GM23338 (cell line): ENCODE results near the gene ANKRD55. TPM values are rescaled to one million over a fixed set of nuclear protein-coding genes. Genes with fewer than 3 reads are reported as not detected.

ENCODE experiments used
- ATAC-seq: fragments of 200-7000 bp; cut with Tn5 transposase; 3 replicates; pipeline ENCODE4 v1.9.1; 2020
- DNase-seq: peaks from one replicate; pipeline ENCODE4 v3.0.0-alpha.2; 2015; ENCODE audit warnings: low spot score
- H2AFZ ChIP-seq: fragments of 200-600 bp; sonication (generic); 2 replicates; pipeline ENCODE4 v1.8.0; 2016; ENCODE audit warnings: antibody characterized with exemption, mild to moderate bottlenecking, moderate library complexity
- H3F3A ChIP-seq: fragments of 200-600 bp; sonication (generic); replicated peaks from 2 replicates; pipeline ENCODE4 v1.8.0; 2017; ENCODE audit warnings: antibody characterized with exemption, mixed run types, low read depth
- H3K27ac ChIP-seq: fragments of 200-600 bp; sonication (generic); 2 replicates; pipeline ENCODE4 v1.6.1; 2016; ENCODE audit warnings: low read depth
- H3K27me3 ChIP-seq: fragments of 200-600 bp; sonication (generic); 2 replicates; pipeline ENCODE4 v1.8.0; 2016; ENCODE audit warnings: mild to moderate bottlenecking, mixed run types, moderate library complexity; ENCODE audit not compliant: insufficient read depth
- H3K36me3 ChIP-seq: fragments of 200-600 bp; sonication (generic); 2 replicates; pipeline ENCODE4 v1.8.0; 2016; ENCODE audit warnings: mild to moderate bottlenecking; ENCODE audit not compliant: insufficient read depth
- H3K4me1 ChIP-seq: fragments of 200-600 bp; sonication (generic); 2 replicates; pipeline ENCODE4 v1.8.0; 2016; ENCODE audit warnings: mild to moderate bottlenecking, moderate library complexity; ENCODE audit not compliant: insufficient read depth
- H3K4me2 ChIP-seq: fragments of 200-600 bp; sonication (generic); 2 replicates; pipeline ENCODE4 v1.7.1; 2017; ENCODE audit warnings: mixed run types
- H3K4me3 ChIP-seq: fragments of 200-600 bp; sonication (generic); 2 replicates; pipeline ENCODE4 v1.6.1; 2016; ENCODE audit warnings: mixed run types
- H3K79me2 ChIP-seq: fragments of 200-600 bp; sonication (generic); replicated peaks from 2 replicates; pipeline ENCODE4 v1.8.0; 2017; ENCODE audit warnings: mild to moderate bottlenecking; ENCODE audit not compliant: insufficient read depth
- H3K9me2 ChIP-seq: fragments of 200-600 bp; sonication (generic); 2 replicates; pipeline ENCODE4 v1.8.0; 2017; ENCODE audit not compliant: insufficient read depth
- H4K20me1 ChIP-seq: fragments of 200-600 bp; sonication (generic); replicated peaks from 2 replicates; pipeline ENCODE4 v1.8.0; 2017; ENCODE audit warnings: mild to moderate bottlenecking; ENCODE audit not compliant: insufficient read depth
- H3K27ac Mint-ChIP-seq: 2 replicates; pipeline ENCODE4 v1.8.0; 2020; ENCODE audit warnings: inconsistent platforms, mild to moderate bottlenecking, moderate library complexity, mixed read lengths
- H3K27me3 Mint-ChIP-seq: 3 replicates; pipeline ENCODE4 v1.8.0; 2022; ENCODE audit warnings: low read depth, mild to moderate bottlenecking, moderate library complexity, mixed read lengths, inconsistent platforms; ENCODE audit not compliant: insufficient read depth, poor library complexity
- H3K36me3 Mint-ChIP-seq: 3 replicates; pipeline ENCODE4 v1.8.0; 2021; ENCODE audit warnings: low read depth, mild to moderate bottlenecking, inconsistent platforms, moderate library complexity, mixed read lengths
- H3K4me1 Mint-ChIP-seq: 3 replicates; pipeline ENCODE4 v1.8.0; 2020; ENCODE audit warnings: mild to moderate bottlenecking, inconsistent platforms, mixed read lengths
- H3K4me3 Mint-ChIP-seq: 3 replicates; pipeline ENCODE4 v1.8.0; 2021; ENCODE audit warnings: moderate library complexity, mild to moderate bottlenecking, inconsistent platforms, mixed read lengths
- H3K9me3 Mint-ChIP-seq: 3 replicates; pipeline ENCODE4 v1.8.0; 2020; ENCODE audit warnings: moderate library complexity, mild to moderate bottlenecking, inconsistent platforms, mixed read lengths
- CREB1 ChIP-seq: fragments of 250-450 bp; sonication (Bioruptor Pico); IDR thresholded peaks from 2 replicates; pipeline ENCODE4 v1.5.0; 2020; ENCODE audit warnings: low read depth, mild to moderate bottlenecking, moderate library complexity
- EZH2 ChIP-seq: fragments of 200-600 bp; sonication (generic); IDR thresholded peaks from one replicate; pipeline ENCODE4 v1.8.0; 2017; ENCODE audit warnings: antibody characterized with exemption, mild to moderate bottlenecking, low read depth; ENCODE audit not compliant: unreplicated experiment
- EZH2phosphoT487 ChIP-seq: fragments of 200-600 bp; sonication (generic); IDR thresholded peaks from one replicate; pipeline ENCODE4 v1.8.1; 2018; ENCODE audit warnings: antibody characterized with exemption; ENCODE audit not compliant: unreplicated experiment
- JUNB ChIP-seq: IDR thresholded peaks from one replicate; pipeline ENCODE4 v1.6.1; 2016; ENCODE audit warnings: antibody characterized with exemption; ENCODE audit not compliant: unreplicated experiment
- NANOG ChIP-seq: IDR thresholded peaks from 2 replicates; pipeline ENCODE4 v1.6.1; 2016; ENCODE audit warnings: antibody characterized with exemption, borderline replicate concordance
- POLR2AphosphoS5 ChIP-seq: IDR thresholded peaks from 2 replicates; pipeline ENCODE4 v1.6.1; 2016; ENCODE audit warnings: antibody characterized with exemption, low read depth
- STAT1 ChIP-seq: IDR thresholded peaks from one replicate; pipeline ENCODE4 v1.6.1; 2016; ENCODE audit warnings: antibody characterized with exemption; ENCODE audit not compliant: unreplicated experiment
- ZNF114 ChIP-seq: fragments of 250-450 bp; sonication (Bioruptor Pico); IDR thresholded peaks from 2 replicates; pipeline ENCODE4 v1.5.0; 2020; ENCODE audit warnings: mild to moderate bottlenecking, moderate library complexity
- ZNF331 ChIP-seq: fragments of 250-450 bp; sonication (Bioruptor Pico); IDR thresholded peaks from 2 replicates; pipeline ENCODE4 v1.5.0; 2020; ENCODE audit warnings: low read depth, mild to moderate bottlenecking, moderate library complexity
- polyA plus RNA-seq: library from polyadenylated mRNA; unstranded; fragments of >200 nt; fragmentation: Nextera tagmentation; extraction: Ambion mirVana; gene quantifications from 2 replicates; pipeline ENCODE4 v1.2.1, GENCODE V29; 2016
- total RNA-seq: library from RNA; depleted of rRNA; stranded (reverse); fragments of >200 nt; shearing (Covaris generic); gene quantifications from 2 replicates; pipeline ENCODE4 v1.2.3, GENCODE V29; 2014
- TF ChIP-seq, protein P1 (sequence below): IDR thresholded peaks from 2 replicates; pipeline ENCODE4 v1.6.1; 2016; ENCODE audit warnings: antibody characterized with exemption
- TF ChIP-seq, protein P2 (sequence below): IDR thresholded peaks from one replicate; pipeline ENCODE4 v1.6.1; 2018; ENCODE audit warnings: antibody characterized with exemption; ENCODE audit not compliant: unreplicated experiment
- TF ChIP-seq, protein P3 (sequence below): fragments of 250-450 bp; sonication (Bioruptor Pico); IDR thresholded peaks from 2 replicates; pipeline ENCODE4 v1.5.0; 2020; ENCODE audit warnings: mild to moderate bottlenecking, moderate library complexity
- TF ChIP-seq, protein P4 (sequence below), 2 experiments: fragments of 200-600 bp in 1 of 2; sonication (generic) in 1 of 2; conservative IDR thresholded peaks; 2 replicates each; pipeline versions ENCODE4 v1.5.1 to v1.6.1; 2016 to 2017; ENCODE audit warnings: antibody characterized with exemption in 2 of 2, low read depth in 2 of 2, mild to moderate bottlenecking in 2 of 2, moderate library complexity in 1 of 2

ANKRD55 gene
- total and polyA plus RNA-seq, 2 experiments from 2014 or later = not detected

DNA sequence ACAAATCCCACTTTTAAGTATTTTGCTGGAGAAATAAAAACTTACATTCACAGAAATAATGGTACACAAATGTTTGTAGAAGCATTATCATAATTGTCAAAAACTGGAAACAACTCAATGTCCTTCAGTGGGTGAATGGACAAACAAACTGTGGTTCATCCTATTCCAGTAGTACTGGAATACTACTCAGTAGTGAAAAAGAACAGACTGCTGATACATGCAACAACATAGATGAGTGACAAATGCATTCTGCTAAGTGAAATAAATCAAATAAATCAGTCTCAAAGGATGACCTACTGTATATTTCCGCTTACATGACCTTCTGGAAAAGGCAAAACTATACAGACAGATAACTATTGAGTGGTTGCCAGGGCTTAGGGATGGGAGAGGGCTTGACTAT, 114.1 kb downstream of the ANKRD55 start:
- Histone ChIP-seq H3K9me2 (no peaks in the 10 kb centered on the region), H3K79me2 (no peaks in the 10 kb centered on the region), H3K36me3 (no peaks in the 10 kb centered on the region; the same call in 1 of the 2 replicates), H3K4me3 (no peak overlapping the region), H4K20me1 (no peaks in the 10 kb centered on the region), H3K4me2 (no peak overlapping the region), H3F3A (no peaks in the 10 kb centered on the region), H3K4me1 (no peaks in the 10 kb centered on the region), H3K27me3 (no peaks in the 10 kb centered on the region), H2AFZ (no peak overlapping the region), H3K27ac (no peak overlapping the region)
- DNase-seq (no peak), ATAC-seq (no peak)
- Mint-ChIP-seq H3K9me3 (peaks cover 5% of the 10 kb centered on the region; the same call in 2 of the 3 replicates), H3K4me3 (no peak overlapping the region), H3K27me3 (no peaks in the 10 kb centered on the region), H3K36me3 (no peaks in the 10 kb centered on the region), H3K4me1 (no peaks in the 10 kb centered on the region; the same call in 2 of the 3 replicates), H3K27ac (no peak overlapping the region)
- TF ChIP-seq EZH2phosphoT487 (no peak), NANOG (no peak), ZNF331 (no peak), STAT1 (no peak), JUNB (no peak), CREB1 (CRISPR knock-in tag) (no peak), POLR2AphosphoS5 (no peak), EZH2 (no peak), ZNF114 (CRISPR knock-in tag) (no peak)
- TF ChIP-seq, protein P1, sequence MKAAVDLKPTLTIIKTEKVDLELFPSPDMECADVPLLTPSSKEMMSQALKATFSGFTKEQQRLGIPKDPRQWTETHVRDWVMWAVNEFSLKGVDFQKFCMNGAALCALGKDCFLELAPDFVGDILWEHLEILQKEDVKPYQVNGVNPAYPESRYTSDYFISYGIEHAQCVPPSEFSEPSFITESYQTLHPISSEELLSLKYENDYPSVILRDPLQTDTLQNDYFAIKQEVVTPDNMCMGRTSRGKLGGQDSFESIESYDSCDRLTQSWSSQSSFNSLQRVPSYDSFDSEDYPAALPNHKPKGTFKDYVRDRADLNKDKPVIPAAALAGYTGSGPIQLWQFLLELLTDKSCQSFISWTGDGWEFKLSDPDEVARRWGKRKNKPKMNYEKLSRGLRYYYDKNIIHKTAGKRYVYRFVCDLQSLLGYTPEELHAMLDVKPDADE = no peak
- TF ChIP-seq, protein P2, sequence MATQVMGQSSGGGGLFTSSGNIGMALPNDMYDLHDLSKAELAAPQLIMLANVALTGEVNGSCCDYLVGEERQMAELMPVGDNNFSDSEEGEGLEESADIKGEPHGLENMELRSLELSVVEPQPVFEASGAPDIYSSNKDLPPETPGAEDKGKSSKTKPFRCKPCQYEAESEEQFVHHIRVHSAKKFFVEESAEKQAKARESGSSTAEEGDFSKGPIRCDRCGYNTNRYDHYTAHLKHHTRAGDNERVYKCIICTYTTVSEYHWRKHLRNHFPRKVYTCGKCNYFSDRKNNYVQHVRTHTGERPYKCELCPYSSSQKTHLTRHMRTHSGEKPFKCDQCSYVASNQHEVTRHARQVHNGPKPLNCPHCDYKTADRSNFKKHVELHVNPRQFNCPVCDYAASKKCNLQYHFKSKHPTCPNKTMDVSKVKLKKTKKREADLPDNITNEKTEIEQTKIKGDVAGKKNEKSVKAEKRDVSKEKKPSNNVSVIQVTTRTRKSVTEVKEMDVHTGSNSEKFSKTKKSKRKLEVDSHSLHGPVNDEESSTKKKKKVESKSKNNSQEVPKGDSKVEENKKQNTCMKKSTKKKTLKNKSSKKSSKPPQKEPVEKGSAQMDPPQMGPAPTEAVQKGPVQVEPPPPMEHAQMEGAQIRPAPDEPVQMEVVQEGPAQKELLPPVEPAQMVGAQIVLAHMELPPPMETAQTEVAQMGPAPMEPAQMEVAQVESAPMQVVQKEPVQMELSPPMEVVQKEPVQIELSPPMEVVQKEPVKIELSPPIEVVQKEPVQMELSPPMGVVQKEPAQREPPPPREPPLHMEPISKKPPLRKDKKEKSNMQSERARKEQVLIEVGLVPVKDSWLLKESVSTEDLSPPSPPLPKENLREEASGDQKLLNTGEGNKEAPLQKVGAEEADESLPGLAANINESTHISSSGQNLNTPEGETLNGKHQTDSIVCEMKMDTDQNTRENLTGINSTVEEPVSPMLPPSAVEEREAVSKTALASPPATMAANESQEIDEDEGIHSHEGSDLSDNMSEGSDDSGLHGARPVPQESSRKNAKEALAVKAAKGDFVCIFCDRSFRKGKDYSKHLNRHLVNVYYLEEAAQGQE = no peak
- TF ChIP-seq, protein P3, sequence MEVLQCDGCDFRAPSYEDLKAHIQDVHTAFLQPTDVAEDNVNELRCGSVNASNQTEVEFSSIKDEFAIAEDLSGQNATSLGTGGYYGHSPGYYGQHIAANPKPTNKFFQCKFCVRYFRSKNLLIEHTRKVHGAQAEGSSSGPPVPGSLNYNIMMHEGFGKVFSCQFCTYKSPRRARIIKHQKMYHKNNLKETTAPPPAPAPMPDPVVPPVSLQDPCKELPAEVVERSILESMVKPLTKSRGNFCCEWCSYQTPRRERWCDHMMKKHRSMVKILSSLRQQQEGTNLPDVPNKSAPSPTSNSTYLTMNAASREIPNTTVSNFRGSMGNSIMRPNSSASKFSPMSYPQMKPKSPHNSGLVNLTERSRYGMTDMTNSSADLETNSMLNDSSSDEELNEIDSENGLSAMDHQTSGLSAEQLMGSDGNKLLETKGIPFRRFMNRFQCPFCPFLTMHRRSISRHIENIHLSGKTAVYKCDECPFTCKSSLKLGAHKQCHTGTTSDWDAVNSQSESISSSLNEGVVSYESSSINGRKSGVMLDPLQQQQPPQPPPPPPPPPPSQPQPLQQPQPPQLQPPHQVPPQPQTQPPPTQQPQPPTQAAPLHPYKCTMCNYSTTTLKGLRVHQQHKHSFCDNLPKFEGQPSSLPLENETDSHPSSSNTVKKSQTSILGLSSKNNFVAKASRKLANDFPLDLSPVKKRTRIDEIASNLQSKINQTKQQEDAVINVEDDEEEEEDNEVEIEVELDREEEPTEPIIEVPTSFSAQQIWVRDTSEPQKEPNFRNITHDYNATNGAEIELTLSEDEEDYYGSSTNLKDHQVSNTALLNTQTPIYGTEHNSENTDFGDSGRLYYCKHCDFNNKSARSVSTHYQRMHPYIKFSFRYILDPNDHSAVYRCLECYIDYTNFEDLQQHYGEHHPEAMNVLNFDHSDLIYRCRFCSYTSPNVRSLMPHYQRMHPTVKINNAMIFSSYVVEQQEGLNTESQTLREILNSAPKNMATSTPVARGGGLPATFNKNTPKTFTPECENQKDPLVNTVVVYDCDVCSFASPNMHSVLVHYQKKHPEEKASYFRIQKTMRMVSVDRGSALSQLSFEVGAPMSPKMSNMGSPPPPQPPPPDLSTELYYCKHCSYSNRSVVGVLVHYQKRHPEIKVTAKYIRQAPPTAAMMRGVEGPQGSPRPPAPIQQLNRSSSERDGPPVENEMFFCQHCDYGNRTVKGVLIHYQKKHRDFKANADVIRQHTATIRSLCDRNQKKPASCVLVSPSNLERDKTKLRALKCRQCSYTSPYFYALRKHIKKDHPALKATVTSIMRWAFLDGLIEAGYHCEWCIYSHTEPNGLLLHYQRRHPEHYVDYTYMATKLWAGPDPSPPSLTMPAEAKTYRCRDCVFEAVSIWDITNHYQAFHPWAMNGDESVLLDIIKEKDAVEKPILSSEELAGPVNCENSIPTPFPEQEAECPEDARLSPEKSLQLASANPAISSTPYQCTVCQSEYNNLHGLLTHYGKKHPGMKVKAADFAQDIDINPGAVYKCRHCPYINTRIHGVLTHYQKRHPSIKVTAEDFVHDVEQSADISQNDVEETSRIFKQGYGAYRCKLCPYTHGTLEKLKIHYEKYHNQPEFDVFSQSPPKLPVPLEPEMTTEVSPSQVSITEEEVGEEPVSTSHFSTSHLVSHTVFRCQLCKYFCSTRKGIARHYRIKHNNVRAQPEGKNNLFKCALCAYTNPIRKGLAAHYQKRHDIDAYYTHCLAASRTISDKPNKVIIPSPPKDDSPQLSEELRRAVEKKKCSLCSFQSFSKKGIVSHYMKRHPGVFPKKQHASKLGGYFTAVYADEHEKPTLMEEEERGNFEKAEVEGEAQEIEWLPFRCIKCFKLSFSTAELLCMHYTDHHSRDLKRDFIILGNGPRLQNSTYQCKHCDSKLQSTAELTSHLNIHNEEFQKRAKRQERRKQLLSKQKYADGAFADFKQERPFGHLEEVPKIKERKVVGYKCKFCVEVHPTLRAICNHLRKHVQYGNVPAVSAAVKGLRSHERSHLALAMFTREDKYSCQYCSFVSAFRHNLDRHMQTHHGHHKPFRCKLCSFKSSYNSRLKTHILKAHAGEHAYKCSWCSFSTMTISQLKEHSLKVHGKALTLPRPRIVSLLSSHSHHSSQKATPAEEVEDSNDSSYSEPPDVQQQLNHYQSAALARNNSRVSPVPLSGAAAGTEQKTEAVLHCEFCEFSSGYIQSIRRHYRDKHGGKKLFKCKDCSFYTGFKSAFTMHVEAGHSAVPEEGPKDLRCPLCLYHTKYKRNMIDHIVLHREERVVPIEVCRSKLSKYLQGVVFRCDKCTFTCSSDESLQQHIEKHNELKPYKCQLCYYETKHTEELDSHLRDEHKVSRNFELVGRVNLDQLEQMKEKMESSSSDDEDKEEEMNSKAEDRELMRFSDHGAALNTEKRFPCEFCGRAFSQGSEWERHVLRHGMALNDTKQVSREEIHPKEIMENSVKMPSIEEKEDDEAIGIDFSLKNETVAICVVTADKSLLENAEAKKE = no peak
- TF ChIP-seq, protein P4, sequence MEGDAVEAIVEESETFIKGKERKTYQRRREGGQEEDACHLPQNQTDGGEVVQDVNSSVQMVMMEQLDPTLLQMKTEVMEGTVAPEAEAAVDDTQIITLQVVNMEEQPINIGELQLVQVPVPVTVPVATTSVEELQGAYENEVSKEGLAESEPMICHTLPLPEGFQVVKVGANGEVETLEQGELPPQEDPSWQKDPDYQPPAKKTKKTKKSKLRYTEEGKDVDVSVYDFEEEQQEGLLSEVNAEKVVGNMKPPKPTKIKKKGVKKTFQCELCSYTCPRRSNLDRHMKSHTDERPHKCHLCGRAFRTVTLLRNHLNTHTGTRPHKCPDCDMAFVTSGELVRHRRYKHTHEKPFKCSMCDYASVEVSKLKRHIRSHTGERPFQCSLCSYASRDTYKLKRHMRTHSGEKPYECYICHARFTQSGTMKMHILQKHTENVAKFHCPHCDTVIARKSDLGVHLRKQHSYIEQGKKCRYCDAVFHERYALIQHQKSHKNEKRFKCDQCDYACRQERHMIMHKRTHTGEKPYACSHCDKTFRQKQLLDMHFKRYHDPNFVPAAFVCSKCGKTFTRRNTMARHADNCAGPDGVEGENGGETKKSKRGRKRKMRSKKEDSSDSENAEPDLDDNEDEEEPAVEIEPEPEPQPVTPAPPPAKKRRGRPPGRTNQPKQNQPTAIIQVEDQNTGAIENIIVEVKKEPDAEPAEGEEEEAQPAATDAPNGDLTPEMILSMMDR (conservative IDR thresholded peaks at IDR 0.05; ENCODE audit: low read depth in 2 of 2) = no peak
